ENCODE results near the gene POLR2C. TPM values are rescaled to one million over a fixed set of nuclear protein-coding genes. Genes with fewer than 3 reads are reported as not detected.

Gene POLR2C
- total RNA-seq, 1 donor from 2014 or later = 48.1 TPM

DNA sequence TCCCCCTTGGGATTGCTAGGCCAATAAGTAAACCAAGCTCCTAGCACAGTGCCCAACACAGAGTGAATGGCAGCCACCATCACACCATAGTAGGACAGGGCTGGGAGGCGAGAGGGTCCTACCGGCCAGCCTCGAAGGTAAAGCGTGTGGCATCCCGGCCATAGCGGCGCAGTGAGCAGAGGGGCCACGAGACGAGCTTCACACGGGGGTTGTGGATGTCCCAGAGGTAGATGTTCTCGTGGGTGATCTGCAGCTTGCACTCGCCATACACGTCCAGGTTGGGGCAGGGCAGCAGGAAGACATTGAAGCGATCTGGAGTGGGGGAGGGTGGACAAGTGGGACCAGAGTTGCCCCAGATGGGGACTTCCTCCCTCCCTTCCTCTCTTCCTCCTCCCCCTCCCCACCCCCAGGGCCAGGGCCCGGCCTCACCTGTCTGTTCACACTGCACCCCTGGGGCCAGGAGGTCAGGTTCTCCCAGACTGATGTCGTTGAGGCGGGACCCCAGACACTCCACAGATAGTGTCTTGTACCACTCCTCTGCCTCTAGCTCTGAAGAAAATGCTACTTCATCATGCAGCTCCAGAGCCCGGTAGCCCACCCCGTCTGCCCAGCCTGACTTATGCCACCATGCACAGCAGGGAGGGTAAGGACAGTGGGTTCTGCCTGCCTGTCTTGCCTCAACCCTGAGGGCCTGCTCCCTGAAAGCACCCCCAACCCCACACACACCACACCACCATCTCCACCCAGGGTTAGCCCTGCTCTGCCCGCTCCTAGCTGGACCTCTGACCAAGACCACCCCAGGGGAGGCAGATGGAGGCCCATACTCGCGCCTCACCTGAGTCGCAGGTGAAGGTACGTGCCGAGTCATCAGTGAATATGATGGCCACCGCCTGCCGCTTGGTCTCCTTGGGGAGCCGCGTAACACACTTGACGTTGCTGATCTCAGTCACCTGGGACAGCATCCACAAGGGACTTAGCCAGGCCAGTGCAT is 12.5 kb downstream of the POLR2C start:
- H3K27me3 Mint-ChIP-seq (ENCODE audit: unreplicated experiment) = peaks cover 8% of the 10 kb centered on the region

GRCh38 chr16:57475711-57476339 is 13.3 kb downstream of the POLR2C start:
- peak; percentile 74 for TF ChIP-seq CTCF (IDR thresholded peaks at IDR 0.05; ENCODE audit: partially characterized antibody, unreplicated experiment)
- Mint-ChIP-seq H3K36me3 (ENCODE audit: unreplicated experiment) (no peaks in the 10 kb centered on the region), H3K27me3 (ENCODE audit: unreplicated experiment) (peaks cover 10% of the 10 kb centered on the region), H3K27ac (ENCODE audit: unreplicated experiment) (no peak overlapping the region), H3K4me1 (ENCODE audit: low read depth, unreplicated experiment) (peaks cover 16% of the 10 kb centered on the region), H3K4me3 (ENCODE audit: unreplicated experiment) (no peak overlapping the region), H3K9me3 (ENCODE audit: unreplicated experiment) (peaks cover 2% of the 10 kb centered on the region)
- DNase-seq = peak; percentile 83

More for the DNA sequence above, 12.5 kb downstream of the POLR2C start:
- no peak for TF ChIP-seq CTCF (IDR thresholded peaks at IDR 0.05; ENCODE audit: partially characterized antibody, unreplicated experiment)
- DNase-seq = no peak
- H3K4me1 Mint-ChIP-seq (ENCODE audit: low read depth, unreplicated experiment) = peaks cover 16% of the 10 kb centered on the region
- H3K36me3 Mint-ChIP-seq (ENCODE audit: unreplicated experiment) = no peaks in the 10 kb centered on the region
- no peak overlapping the region for H3K27ac Mint-ChIP-seq (ENCODE audit: unreplicated experiment)
- peaks cover 2% of the 10 kb centered on the region for H3K9me3 Mint-ChIP-seq (ENCODE audit: unreplicated experiment)
- H3K4me3 Mint-ChIP-seq (ENCODE audit: unreplicated experiment) = no peak overlapping the region

- no peak for TF ChIP-seq CTCF (IDR thresholded peaks at IDR 0.05; ENCODE audit: partially characterized antibody, unreplicated experiment)
- peaks cover 2% of the 10 kb centered on the region for H3K9me3 Mint-ChIP-seq (ENCODE audit: unreplicated experiment)
- H3K36me3 Mint-ChIP-seq (ENCODE audit: unreplicated experiment) = no peaks in the 10 kb centered on the region
- H3K4me1 Mint-ChIP-seq (ENCODE audit: low read depth, unreplicated experiment) = peaks cover 17% of the 10 kb centered on the region
- peak overlapping the region; percentile 8 for H3K4me3 Mint-ChIP-seq (ENCODE audit: unreplicated experiment)
- DNase-seq = no peak
- H3K27me3 Mint-ChIP-seq (ENCODE audit: unreplicated experiment) = peaks cover 10% of the 10 kb centered on the region
- no peak overlapping the region for H3K27ac Mint-ChIP-seq (ENCODE audit: unreplicated experiment)
These were observed 14.3 kb downstream of the POLR2C start for GRCh38 chr16:57476546-57477410.

GRCh38 chr16:57477531-57478202 is 15.2 kb downstream of the POLR2C start:
- no peak for DNase-seq
- peaks cover 7% of the 10 kb centered on the region for H3K27me3 Mint-ChIP-seq (ENCODE audit: unreplicated experiment)
- H3K4me1 Mint-ChIP-seq (ENCODE audit: low read depth, unreplicated experiment) = peaks cover 13% of the 10 kb centered on the region
- peak overlapping the region; percentile 8 for H3K4me3 Mint-ChIP-seq (ENCODE audit: unreplicated experiment)
- H3K36me3 Mint-ChIP-seq (ENCODE audit: unreplicated experiment) = no peaks in the 10 kb centered on the region
- no peak for TF ChIP-seq CTCF (IDR thresholded peaks at IDR 0.05; ENCODE audit: partially characterized antibody, unreplicated experiment)
- no peaks in the 10 kb centered on the region for H3K9me3 Mint-ChIP-seq (ENCODE audit: unreplicated experiment)
- H3K27ac Mint-ChIP-seq (ENCODE audit: unreplicated experiment) = no peak overlapping the region
